HG03280 (cell line): ENCODE measurements around the gene SSX2IP.

Experiments
- ATAC-seq: cut with Tn5 transposase; IDR thresholded peaks from one replicate; pipeline ENCODE4 v1.9.1; 2021; ENCODE audit warnings: mild to moderate bottlenecking, moderate library complexity; ENCODE audit not compliant: unreplicated experiment

Gene SSX2IP

DNA sequence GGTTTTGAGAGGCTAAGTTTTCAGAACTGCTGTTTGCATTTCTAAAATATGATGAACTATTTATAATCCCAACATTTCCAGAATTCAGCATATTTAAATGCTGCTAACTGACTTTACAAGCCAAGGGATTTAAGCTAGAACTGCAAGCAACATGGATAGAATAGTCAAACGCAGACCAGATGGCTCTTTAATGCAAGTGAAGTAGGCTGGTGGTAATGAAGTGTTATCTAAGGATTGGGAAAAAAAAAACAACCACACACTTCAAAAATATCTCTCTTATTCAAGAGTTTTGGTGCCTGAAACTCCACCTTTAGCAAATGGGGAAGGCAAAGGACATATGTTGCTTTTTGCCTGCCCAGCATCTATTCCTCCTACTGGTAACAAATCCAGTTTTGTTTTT lies 20.9 kb upstream of the SSX2IP start:
- no peak for ATAC-seq

DNA sequence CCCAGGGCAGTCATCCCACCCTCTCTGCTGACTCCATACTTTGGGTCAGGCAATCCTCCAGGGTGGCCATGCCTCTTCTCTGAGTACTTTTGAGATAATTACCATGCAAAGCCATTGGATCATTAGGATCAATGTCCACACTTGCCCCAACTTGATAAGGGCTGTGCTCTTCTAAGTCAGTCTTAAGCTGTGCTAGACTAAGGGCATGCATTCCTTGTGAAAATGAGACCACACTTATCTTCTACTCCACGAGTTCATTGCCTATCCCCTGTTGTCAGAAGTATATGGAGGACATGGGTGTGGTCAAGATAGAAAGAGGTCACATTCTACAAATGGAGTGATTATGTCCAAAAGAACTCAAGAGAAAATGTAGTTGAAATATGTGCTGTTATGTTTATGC lies 18.9 kb upstream of the SSX2IP start:
- ATAC-seq = no peak

DNA sequence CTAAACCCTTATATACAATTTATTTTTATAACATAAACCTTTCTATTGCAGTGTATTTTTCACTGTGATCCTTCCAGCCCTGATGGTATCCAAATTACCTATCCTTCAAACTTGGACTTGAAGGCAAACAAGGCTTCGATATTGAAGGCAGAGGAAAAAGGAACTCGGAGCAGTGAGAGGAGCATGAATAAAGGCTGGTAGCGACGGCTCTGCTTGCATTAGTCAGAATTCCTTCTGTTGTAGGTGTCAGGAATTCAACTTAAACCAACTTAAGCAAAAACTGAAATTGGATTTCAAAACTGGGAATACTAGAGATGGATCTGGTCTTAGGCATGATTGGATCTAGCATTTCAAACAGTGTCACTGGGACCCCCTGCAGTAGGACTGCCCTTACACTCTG lies 17.8 kb upstream of the SSX2IP start:
- ATAC-seq = no peak

DNA sequence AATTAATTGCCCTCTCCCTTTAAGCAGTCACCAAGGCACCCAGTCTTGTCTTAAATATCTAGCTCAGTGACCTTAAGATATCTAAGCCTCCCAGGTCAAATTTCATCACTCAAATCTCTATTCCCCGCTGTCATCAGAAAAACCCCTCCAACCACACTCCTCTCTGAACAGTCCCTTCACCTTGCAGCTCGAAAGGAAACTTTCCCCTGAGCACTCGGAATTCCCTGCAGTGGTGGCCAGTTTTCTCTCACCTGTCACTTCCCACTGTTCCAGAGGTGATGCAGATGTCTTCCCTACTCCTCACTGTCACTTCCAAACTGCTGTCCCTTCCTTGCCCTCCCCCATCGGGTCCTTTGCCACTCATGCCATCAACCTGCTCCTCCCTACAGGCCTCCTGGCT lies 15.3 kb upstream of the SSX2IP start:
- ATAC-seq = no peak

DNA sequence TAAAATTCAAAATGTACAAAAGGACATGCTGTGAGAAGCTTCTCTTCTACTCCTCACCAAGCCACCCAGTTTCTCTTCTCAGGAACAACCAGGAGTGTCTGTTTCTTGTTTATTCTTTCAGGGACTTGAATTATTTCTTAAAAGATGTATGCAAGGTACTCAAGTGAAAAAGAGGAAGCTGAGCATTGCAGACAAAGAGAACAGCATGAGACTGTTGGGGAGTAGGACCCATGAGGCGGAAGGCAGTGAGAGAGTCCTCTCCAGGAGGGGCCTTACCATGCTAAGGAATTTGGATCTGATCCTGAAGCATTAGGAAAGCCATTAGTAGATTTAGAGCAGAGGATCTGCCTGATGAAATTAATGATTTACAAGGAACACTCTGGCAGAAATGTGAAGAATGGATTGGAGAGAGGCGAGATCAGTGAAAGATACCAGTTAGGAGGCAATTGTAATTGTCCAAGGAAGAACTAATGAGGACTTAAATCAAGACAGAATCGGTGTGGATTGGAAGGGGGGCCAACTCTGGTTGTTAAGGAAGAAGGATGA lies 14.7 kb upstream of the SSX2IP start:
- ATAC-seq = no peak

DNA sequence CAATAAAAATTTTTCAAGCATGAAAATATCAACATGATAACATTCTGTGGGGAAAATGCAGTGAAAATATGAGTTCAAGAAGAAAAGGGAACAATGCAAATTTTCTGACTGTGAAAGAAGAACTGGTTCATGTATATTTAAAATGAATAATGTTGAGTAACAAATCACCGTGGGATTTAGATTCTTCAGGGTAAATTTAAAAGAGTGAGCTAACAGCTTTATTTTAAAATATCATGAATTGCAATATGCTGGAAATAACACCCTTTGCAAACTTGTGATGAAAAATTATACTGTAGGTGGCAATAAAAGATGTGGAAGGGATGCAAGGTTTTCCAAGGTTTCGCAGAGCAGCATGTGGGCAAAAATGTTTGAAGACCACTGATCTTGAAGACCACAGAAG lies 13.2 kb upstream of the SSX2IP start:
- ATAC-seq = no peak

DNA sequence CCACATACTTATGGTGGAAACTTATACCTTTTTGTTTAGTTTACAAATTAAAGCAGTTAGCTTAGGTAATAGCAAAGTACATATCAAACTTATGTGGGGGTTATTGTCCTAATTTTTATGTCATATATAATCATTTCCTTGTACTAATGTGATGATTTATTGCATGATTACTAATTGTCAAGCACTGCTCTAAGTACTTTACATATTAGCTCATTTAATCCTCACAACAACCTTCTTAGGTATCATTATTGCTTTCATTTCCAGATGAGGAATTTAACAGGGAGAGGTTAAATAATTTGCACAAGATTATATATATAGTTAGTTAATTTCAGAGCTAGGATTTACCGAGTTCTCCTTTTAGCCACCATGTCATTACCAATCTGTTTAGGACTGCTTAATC lies 11.9 kb upstream of the SSX2IP start:
- no peak for ATAC-seq

DNA sequence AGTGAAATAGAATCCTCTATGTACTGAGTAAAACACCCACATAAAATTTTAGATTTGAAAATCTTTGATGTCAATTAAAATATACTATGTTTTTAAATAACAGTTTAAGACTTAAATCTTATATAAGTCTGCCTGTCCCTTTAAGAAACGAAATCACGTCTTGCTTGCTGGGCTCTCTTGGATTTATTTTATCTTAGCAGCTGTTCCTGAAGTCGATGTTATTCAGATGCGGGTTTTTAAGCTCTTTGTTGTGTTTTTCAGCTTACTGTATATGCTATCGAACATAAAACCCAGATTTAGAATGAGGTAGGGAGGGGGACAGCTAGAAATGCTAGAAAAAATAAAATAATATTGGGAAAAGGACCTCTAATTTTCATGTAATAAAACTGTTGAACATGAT lies 11.1 kb upstream of the SSX2IP start:
- no peak for ATAC-seq

DNA sequence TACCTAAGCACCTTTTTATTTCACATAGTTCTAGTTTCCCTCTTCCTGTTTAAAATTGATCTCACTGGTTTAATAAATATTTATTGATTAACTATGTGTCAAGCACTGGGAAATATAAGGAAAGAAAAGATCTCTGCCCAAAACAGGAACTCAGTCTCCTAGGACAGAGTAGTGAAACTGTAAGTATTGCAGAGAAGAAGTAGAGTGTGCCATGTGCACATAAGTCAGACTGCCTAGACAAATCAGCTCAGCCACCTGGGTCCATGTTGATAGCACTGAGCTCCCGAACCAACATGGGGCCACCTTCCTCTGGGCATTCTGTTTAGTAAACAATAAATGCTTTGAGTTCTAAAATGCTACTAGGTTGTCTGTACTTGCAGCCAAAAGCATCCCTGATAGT lies 9.8 kb upstream of the SSX2IP start:
- ATAC-seq = no peak

DNA sequence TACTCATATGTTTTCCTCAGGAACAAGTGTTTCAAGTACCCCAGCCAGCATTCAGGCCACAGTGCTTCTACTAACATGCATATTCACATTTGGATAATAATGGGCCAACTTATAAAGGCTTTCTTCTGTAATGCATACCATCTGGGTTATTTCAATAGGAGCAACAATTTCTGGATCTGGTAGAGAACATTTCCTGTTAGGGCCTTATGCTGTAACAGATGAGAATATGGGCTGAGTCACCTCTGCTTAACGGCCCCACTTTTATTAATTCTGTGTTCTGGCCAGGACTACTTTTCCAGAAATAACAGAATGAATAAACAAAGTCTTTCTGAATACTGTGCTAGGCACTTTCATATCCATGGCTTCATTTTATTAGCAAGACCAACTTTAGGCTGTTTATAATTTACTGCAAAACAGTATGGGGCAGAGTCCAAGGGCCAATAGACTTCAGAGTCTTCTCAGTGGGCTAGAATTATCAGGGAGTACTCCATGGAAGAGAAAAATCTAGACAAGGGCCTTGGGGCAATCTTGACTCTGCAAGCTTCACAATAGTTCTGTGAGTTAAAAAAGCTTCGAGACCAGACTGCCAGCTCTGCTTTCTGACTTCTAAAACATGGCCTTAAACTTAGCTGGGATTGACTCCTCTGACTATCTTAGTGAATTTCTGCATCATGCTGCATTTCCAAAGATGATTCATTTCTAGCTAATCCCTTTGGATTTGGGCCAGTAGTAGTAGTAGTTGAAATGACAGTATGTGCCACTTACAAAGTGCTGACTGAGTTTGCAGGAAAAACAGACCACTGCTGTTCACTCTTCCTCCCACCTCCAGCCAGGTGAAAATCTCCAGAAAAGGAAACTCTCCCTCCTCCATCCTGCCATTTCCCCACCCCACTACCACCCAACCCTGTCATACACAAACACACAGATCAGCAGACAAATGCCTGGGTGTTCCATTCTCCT lies 8.2 kb upstream of the SSX2IP start:
- no peak for ATAC-seq

DNA sequence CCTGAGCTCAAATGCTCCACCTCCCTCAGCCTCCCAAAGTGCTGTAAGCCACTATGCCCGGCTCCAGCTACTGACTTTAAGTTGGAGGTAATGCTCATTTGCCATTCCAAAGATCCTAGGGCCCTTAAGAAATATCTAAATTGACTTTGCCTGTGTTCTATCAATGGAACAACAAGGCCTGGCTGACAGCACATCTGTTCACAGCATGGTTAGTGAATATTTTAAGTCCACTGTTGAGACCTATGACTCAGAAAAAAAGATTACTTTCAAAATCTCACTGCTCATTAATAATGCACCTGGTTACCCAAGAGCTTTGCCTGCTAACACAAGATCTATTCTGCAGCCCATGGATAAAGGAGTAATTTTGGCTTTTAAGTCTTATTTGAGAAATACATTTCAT lies 3.5 kb upstream of the SSX2IP start:
- no peak for ATAC-seq

DNA sequence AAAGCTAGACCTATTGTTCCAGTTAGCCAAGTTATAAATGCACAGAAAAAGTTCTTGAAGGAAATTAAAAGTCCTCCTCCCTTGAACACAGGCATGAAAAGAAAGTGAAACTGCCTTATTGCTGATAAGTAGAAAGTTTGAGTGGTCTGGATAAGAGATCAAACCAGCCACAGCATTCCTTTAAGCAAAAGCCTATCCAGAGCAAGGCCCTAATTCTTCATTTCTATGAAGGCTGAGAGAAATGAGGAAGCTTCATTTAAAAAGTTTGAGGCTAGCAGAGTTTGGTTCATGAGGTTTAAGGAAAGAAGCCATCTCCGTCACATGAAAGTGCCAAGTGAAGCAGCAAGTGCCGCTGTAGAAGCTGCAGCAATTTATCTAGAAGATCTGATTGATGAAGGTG lies 2.7 kb upstream of the SSX2IP start:
- no peak for ATAC-seq

DNA sequence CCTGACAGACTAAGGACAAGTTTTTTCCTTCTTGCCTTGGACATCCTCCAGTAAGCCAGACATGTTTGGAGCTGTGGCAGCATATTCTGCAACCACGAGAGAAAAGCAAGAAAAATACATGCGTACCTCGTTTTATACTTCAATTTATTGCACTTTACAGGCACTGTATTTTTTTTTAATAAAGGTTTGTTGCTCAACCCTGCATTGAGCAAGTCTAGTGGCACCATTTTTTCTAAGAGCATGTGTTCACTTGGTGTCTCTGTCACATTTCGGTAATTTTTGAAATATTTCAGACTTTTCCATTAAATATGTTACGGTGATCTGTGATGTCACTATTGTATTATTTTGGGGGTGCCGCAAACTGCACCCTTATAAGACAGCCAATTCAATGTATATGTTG lies 2.1 kb upstream of the SSX2IP start:
- no peak for ATAC-seq

DNA sequence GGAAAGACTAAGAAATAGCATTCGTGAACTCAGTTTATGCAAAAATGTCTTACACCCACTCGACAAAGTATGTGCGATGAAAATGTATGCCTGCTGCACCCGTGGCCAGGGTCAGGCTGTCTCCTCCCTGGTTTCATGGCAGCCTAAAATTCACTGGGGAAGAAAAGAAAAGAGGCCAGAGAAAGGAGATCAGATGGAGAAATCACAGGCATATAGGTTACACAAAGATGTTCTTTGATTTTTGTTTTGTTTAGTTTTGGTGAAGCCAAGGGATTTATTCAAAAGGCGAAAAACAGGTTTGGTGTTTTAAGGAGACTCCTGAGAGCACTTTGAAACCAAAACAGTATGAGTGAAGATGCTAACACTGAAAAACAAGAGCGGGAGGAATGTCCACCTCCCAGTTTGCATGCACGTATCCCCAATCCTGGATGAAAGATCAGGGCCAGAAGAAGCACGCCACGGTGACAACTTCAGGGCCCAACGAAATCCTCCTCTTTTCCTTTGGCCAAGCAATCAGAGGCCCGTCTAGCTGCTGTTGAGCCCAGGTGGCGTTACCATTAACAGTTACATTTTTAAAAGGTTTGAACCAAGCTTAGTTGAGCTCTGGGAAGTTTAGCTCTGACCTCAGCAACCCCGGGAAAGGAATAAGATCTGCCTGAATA lies 992 bp upstream of the SSX2IP start:
- no peak for ATAC-seq

DNA sequence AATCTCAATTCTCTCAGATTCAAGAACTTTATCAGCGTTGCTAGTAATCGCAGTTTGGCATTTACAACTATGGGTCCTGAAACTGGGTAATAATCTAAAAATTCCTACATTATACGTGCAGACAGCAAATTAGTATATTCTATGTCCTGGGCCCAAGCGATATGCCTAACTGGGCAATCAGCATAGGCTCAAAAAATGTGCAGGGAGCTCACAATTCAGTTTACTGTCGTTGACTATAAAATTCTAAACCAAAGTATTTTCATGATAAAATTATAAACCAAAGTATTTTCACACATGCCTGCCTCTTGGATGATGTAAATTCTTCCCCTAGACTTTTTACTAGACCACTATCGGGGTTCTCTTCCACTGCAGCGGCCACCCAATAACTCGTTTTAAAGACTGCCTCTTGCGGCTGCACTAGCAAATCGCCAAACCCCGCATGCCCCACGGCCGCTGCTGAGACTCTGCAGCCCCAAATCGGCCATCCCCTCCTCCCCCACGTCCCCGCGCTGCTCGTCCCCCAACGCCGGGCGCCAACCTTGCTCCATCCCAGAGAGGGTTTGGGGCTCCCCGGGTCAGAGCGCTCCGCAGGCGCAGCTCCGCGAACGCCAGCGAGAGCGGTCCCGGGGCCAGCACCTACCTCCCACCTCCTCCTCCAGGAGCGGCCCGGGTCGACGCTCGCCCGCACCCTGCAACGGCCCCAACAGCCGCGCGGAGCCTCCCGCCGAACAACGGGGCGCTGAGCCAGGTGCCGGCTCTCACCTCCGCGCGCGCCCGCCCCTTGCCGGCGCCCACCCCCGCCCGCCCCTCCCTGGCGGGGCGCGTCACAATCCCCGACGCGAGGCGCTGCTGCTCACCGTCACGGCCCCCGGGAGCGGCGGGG lies 506 bp downstream of the SSX2IP start:
- ATAC-seq = peak; percentile 27

DNA sequence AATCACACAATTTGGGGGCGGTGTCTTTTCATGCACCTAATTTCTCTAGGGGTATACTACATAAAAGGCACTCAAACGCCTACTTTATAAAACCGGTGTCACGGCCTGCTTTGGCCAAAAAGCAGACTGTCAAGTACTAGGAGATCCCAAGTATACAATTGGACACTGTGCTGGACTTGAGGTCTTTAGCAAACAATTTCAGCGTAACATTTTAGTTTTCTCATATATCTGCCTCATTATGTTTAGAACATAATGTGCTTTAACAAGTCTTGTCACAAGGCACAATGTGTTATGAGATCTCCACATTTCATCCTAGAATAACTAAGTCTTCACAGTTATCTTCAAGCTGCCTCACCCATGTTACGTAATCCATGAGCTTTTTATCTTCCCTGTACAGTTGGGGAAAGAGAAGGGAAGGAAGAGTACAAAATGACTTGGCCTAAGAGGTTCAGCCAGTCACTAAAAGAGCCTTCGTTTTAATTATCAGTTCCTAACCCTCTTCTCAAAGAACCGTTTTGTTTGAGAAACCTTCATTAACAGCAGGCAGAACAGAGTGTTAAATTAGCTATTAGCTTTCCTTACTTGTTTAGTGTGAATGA lies 1.7 kb downstream of the SSX2IP start:
- ATAC-seq = no peak

DNA sequence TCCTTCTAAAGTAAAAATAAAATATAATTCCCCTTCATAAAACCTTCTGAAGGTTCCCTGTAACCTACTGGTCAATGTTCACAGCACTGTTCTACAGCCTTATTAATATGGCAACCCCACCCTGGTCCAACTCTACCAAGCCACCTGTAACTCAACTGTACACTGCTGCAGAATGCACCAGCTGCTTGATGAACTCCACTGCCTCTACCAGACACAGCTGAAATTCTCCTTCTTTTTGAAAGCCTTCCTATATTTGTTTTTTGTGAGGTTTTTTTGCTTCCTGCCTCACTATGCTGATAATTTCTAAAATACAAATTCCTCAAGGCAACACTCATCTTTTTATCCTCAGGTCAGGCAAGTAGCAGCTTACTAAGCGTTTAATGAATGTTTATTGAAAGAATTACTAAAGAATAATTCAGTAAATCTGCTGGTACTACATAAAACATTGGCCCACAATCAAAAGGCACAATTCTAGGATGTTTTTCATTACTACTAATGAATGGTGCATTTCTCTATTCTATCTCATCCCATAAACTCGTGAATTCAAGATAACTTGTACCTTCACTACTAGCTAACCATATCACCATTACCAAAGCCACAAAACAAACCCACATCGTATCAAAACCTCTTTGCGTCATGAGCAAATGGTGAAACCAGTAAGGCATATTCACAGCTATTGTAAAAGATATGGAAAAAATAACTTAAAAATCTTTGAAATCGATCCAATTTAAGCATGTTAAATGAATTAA lies 2.4 kb downstream of the SSX2IP start:
- no peak for ATAC-seq

DNA sequence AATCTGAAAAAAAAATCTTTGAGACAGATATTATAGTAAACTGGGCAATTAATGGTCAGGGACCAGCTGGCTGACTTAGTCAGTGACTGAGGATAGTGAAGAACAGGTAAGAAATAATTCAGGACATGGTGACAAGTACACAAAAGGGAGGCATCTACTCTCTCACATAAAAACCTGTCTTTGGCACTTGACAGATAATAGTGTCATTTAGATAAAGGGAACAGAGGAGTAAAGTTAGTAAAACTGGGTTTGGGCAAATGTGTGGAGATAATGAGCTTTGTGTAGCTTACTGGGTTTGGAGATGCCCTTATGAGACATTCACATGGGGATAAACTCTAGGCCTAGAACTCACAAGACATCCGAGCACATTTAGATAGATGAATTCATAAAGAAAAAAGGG lies 4.0 kb downstream of the SSX2IP start:
- no peak for ATAC-seq

DNA sequence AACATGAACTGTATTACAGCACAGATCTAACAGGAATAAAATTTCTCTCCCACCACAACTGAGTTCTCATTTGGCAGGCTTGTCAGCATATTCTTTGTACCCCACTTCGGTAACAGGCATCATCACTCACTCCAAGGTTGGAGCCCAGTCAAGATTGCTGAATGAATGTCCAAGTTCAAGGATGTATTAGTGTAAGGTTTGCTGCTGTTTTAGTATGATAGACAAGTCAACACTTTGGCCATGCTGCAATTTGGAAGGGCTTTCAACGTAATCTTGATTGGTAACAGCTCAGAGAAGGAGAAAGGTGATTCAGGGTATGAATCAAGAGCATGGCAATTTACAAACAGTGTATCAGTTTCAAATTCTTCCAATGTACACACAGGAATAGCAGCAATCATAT lies 6.8 kb downstream of the SSX2IP start:
- no peak for ATAC-seq

DNA sequence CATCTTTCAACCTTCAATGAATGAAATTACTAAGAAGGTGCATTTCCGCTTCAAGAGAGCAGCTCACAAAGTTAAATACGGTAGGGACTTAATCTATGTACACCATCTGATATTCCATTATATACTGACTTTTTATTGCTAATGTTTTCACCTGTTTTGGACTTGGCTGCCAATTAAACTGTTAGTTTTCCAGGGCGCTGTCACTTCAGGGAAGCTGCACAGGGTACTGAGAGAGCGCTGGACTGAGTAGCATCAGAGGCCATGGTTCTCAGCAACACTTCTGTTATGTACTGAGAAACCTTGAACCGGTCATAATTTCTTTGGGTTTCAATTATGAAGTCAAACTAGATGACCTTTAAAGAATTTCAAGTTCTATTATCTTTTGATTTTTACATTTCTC lies 8.2 kb downstream of the SSX2IP start:
- no peak for ATAC-seq
